Cardiac fibroblast (primary cell): ENCODE data around the gene ENC1.
A peak's percentile ranks its signal among the peaks of the same experiment; 100 is the strongest.

Experiments used
- DNase-seq, 2 donors: peaks; one replicate each; pipeline versions ENCODE4 v3.0.0 to v3.0.0-alpha.2; 2010; ENCODE audit warnings: low read depth in 2 of 2
- H3K4me3 ChIP-seq, 2 donors: replicated peaks in 1 of 2; 1 replicate in 1 of 2; 2 replicates in 1 of 2; pipeline ENCODE4 v1.5.1; 2011; ENCODE audit warnings: low read depth in 2 of 2, low read length in 2 of 2, mild to moderate bottlenecking in 2 of 2, moderate library complexity in 1 of 2
- CTCF ChIP-seq: IDR thresholded peaks from one replicate; pipeline ENCODE4 v1.5.1; 2011; ENCODE audit warnings: low read depth, mild to moderate bottlenecking, low read length, inconsistent platforms

Gene ENC1

DNA sequence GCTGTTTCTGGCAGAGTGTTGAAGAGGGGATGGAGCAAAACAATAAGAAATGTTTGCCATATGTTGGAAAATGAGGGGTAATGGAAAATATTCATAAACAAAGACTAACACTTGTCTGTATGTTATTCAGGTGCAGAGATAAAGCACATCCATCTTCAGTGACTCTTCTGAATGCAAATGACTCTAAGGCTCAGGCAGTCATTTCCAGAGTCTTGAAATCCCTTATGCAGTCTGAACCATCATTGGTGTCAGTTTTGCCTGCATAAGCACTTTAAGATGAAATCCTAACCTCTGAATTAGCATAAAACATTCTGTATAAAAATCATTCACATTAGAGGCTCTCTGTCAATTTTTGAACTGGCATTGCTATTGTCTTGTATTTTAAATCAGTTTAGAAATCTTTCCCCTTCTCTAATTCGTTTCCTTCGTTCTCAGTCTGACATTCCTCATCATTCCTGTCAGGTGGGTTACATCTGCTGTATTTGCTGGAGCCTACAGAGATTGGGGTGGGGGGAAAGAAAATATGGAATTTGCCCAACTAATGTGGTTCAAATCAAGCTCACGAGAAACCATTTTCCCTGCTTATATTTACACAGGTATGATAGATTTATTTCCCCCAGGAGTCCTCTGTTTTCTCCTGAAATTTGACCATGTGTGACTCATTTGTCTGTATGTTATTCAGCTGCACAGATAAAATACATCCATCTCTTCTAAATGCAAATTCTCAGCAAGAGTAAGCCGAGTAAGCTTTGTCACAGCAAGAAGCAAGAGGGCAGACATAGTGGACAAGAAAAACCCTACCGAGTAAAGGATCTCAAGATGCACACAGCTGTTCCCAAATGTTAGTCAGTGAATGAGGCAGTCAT is 31.6 kb downstream of the ENC1 start:
- H3K4me3 ChIP-seq: no peak overlapping the region
- DNase-seq: no peak
- no peak for TF ChIP-seq CTCF

- no peak for DNase-seq
- H3K4me3 ChIP-seq: no peak overlapping the region
- no peak for TF ChIP-seq CTCF
These were observed 34.8 kb downstream of the ENC1 start for GRCh38 chr5:74605759-74606158.

GRCh38 chr5:74603376-74603775 is 37.2 kb downstream of the ENC1 start:
- TF ChIP-seq CTCF: no peak
- no peak overlapping the region for H3K4me3 ChIP-seq
- DNase-seq: no peak

DNA sequence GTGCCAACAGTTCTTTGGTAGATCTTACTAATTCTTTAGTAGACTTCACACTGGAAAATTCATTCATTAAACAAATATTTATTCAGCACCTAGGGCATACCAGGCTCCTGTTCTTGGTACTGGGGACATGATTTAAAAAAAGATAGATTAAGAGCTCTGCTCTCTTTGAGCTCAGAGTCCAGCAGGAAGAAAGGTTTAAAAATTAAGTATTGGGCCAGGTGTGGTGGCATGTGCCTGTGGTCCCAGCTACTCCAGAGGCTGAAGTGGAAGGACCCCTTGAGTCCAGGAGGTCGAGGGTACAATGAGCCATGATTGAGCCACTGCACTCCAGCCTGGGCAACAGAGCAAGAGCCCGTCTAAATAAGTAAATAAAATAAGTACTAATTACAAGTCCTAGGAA is 41.4 kb downstream of the ENC1 start:
- no peak overlapping the region for H3K4me3 ChIP-seq
- TF ChIP-seq CTCF: no peak
- no peak for DNase-seq

DNA sequence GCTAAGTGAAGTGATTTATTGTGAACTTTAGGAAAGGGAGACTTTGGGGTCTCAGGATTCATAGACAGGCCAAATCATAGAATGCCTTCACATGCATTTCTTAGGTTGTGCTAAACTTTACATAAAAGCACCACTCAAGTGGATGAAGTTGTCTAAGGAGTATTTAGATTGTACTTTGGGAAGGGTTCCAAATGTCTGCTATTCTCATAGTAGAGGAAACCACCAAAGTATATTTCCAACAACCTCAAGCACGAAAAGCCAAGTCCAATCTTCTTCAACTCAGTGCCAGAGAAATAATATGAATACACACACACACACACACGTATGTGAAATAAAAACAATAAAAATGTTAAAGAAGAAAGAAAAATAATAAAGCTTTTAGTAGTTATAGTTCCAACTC is 41.8 kb downstream of the ENC1 start:
- no peak for TF ChIP-seq CTCF
- DNase-seq: peak in 1 of 2 donors; percentile 38
- no peak overlapping the region for H3K4me3 ChIP-seq

DNA sequence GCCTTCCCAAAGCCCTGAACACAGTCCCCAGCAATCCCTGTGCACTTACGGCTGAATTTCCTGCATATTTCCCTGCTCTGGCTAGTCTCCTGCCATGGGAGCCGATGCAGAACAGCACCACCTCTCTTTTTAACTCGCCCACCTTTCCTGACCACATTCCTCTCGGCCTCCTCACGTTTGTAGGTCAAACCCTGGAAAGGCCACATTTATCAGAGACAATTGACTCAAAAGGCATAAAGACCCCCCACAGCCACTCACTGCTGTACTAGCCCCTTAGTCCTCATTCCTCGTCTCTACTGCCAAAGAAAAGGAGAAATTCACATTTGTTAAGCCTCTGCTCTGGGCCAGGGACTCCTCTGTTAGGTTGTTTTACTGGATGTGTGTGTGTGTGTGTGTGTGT is 43.6 kb downstream of the ENC1 start:
- DNase-seq: no peak
- no peak for TF ChIP-seq CTCF

More for the DNA sequence above, 43.6 kb downstream of the ENC1 start:
- H3K4me3 ChIP-seq: no peak overlapping the region
